ENCODE results near the gene VWA8.

VWA8 gene

GRCh38 chr13:41722684-41723535 lies 238.0 kb downstream of the VWA8 start:
- no peak for DNase-seq

DNA sequence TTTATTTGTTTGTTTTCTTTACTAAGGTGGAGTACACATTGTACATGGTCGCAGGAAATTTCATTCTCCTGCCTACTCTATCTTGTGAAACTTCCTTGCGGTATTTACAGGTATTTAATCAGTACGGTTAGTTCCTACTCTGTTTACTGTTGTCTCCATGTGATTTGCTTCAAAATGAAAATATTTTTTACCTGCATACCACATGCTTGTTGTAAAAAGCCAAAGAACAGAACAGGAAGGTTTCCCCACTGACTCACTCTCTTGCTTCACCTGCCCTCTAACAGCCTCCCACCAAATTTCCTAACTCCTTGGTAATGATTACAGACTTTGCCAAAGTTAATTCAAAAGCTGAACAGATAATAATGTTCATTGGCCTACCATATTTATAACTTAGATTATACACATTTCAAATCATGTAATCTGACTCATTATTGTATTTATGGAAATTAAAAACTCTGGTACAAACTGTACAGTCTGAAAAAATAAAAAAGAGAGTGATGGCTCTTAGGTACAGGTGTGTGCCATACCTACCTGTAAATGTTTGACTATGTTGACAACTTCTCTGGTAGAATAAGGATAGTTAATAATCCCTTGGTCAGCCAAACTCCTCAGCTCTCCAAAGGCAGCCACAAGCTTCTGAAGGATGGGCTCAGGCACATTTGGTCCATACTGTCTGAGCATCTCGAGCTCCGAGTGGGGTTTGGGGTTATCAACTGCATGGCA lies 239.9 kb downstream of the VWA8 start:
- DNase-seq, result no peak

DNA sequence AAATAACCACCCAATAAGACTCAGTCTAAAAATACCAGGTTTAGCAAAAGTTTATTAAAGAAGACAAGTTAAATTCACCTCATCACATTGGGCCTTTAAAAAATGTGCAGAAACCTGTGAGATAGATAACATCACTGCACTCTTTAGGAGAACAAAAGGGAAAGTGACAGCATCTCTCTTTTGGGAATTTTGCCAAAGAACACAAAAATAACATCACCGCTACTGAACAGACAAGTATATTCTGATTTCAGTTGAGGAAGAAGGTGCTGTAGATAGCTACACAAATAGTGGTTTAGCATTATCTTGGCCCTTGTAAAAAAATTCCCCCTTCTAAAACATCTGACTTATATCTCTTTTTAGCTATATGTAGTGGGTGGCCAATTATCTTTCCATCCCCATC lies 244.7 kb downstream of the VWA8 start:
- no peak for DNase-seq

GRCh38 chr13:41713405-41713804 lies 247.5 kb downstream of the VWA8 start:
- no peak for DNase-seq

- DNase-seq, result no peak
Observed at GRCh38 chr13:41710771-41711170, 250.1 kb downstream of the VWA8 start.

GRCh38 chr13:41709511-41709910 lies 251.4 kb downstream of the VWA8 start:
- DNase-seq, result no peak

DNA sequence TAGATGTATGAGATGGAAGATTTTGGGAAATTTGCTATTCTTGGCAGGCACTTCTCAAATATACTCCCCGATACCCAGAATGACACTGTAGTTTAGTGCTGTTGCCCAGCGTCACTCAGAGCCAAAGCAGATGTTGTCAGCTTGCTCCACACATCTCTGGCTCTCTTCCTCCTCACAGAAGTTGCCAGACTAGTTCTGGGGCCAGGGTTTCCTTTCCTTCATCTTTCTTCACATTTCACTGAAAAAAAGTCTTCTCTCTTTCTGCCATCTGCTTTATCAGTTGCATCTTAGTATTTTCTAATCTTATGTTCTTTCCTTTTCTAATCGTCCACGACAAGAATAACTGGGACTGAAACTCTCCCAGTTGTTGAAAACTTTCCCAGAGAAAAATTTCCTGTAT lies 252.2 kb downstream of the VWA8 start:
- no peak for DNase-seq

DNA sequence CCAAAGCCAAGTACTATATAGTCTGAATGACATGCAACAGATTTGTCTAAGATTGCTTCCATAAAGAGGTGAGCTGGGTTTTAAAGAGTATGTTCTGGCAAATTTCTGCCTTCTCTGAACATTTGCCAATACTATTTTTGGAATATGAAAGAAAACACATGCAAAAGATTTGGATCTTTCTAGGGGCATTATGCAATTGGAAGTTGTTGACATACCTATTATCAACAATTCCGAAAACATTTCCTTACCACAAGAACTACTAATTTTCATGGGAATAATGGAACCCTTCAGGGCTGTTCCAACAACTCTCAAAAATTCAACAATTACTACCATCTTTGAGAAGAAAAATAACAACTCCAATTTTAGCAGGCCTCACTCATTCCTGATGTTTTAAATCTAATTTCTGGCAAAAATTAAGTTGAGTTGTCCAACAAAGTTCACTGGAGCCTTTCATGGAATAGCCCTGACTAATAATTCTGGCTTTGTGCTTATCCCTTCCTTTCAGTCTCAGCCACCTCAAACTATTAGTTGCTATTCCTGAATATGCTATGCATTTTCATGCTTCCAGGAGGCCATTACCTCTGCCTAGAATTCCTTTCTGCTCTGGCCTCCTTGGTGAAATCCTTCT lies 253.6 kb downstream of the VWA8 start:
- no peak for DNase-seq

DNA sequence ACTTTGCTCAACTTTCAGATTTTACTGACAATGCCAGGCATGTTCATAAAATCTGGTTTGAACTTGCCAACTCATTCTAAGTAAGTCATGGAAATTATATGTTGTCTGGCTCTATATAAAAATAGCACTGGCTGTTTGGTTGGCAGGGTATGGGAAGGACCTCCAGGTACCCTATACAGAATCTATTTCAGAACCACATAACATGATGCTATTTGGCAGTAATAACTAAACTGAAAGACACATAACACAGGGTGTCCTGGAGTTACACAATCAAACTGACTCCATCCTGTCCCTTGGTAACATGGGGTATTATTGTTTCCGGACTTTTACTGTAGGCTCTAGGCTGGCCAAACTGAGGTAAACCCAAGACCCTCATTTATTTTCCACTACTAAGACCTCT lies 254.8 kb downstream of the VWA8 start:
- DNase-seq, result no peak

DNA sequence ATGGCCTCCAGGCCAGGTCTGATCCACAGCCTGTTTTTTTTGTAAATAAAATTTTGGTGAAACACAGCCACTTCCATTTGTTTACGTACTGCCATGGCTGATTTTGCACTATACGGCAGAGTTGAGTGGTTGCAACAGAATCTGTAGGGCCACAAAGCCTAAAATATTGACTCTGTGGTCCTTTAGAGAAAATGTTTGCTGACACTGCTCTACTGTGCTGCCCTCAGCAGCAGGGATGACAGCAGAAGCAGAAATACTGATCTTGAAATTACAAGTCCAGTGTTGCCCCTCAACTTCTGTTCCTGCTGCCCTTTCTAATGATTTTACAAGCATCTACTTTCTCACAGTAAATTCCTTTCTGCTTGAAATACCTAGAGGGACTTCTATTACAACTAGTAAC lies 258.4 kb downstream of the VWA8 start:
- no peak for DNase-seq

DNA sequence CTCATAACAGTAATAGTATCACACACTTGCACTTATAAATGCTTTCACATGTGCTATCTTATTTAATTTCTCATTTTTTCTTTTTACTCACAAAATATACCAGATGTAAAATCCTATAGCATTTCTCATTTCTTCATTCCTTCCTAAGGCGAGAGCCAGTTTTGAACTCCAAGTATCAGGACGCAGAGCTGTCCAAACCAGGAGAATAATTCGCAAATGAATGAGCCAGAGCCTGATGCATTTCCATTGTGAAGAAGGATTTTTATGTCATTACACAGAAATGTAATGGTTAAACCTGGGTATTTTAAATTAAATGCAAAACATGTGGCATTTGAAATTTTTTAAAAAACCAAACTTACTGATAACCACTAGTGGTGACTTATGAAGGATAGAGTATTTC lies 259.2 kb downstream of the VWA8 start:
- no peak for DNase-seq

DNA sequence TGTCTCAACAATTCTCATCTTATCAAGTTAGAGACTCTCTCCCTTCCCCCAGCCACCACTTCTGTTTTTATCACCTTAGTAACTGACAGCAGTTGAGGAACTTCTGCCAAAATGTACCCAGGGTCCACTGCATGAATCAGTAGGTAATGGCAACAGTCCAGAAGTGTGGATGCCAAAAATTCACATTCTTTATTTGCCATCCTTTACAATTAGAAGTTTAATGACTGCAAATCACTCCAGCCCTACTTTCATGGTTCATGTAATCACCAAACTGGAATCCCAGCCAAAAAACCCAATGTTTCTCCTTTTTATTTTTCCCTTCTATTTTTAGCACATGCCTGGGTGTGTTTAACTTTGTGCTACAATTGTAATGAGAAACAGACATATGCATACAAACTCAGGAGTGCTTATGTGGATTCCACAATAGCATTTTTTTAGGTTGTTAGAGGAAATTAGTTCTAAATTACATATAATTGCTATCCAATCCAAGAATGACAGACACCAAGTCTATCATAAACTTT lies 260.1 kb downstream of the VWA8 start:
- no peak for DNase-seq

GRCh38 chr13:41699759-41700158 lies 261.1 kb downstream of the VWA8 start:
- no peak for DNase-seq

DNA sequence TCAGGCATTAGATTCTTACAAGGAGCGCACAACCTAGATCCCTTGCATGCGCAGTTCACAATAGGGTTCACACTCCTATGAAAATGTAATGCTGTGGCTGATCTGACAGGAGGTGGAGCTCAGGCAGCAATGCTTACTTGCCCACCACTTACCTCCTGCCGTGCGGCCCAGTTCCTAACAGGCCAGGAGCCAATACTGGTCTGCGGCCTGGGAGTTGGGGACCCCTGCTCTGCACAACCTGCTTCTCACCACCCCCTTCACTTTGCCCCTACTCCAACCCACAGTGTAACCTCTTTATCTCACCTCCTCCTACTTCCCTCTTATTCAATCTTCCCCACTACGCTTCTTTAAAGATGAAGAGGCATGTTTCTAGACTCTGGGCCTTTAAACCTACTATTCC lies 263.3 kb downstream of the VWA8 start:
- no peak for DNase-seq

- DNase-seq, result no peak
Observed at GRCh38 chr13:41696163-41697003, 264.5 kb downstream of the VWA8 start.

- DNase-seq, result no peak
Observed at GRCh38 chr13:41694545-41695301, 266.2 kb downstream of the VWA8 start.

GRCh38 chr13:41693434-41693833 lies 267.5 kb downstream of the VWA8 start:
- DNase-seq, result no peak

- no peak for DNase-seq
Observed at GRCh38 chr13:41691274-41691673, 269.6 kb downstream of the VWA8 start.

DNA sequence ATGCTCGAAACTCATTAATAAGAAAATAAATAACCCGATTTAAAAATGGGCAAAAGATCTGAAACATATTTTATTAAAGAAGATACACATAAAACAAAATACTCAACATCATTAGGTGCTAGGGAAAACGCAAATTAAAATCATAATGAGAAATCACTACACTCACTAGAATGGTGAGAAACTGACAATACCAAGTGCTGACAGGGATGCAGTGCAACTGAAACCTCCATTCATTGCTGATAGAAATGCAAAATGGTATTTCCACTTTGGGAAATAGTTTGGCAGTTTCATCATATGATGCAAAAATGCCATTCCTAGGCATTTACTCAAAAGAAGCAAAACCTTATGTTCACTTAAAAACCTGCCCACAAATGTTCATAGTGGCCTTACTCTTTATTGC lies 278.1 kb downstream of the VWA8 start:
- DNase-seq, result no peak

DNA sequence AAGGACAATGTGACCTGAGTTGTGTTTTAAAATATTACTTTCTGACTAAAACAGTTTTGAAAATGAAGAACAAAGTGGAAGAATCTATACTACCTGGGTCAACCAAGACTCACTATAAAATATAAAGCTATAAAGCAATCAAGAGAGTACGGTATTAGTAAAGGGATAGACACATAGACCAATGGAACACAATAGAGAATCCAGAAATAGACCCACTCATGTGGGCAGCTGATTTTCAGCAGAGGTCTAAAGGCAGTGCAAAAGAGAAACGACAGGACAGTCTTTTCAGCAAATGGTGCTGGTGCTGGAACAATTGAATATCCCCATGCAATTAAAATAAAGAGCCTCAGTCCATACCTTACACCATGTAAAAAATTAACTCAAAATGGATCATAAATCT lies 278.9 kb downstream of the VWA8 start:
- no peak for DNase-seq

- no peak for DNase-seq
Observed at GRCh38 chr13:41681587-41681986, 279.3 kb downstream of the VWA8 start.

DNA sequence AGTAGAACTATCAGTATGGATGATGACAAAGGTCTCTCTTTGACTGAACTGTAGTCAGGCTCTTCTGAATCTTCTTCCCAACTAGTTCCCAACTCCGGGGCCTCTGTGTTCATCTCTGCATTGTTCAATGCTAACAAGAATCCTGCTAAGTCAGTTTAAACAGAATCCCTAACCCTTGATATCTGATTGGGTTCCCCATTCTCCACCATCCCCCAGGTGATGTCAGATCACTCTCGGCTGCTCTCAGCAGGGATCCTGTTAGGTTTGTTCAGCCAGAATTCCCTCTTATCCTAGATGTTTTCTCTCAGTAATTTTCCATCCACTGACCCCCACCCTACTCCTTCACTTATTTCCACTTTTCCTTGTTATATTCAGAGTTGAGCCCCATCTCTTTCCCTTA lies 280.0 kb downstream of the VWA8 start:
- no peak for DNase-seq

All from retina (tissue), 1 donor.